CD14-positive monocyte (primary cell): Measurements from ENCODE around the gene CDKAL1. TPM values are rescaled to one million over a fixed set of nuclear protein-coding genes. Genes with fewer than 3 reads are reported as not detected.

Source experiments
- DNase-seq, 3 donors: peaks; one replicate each; pipeline ENCODE4 v3.0.0-alpha.2; 2011 to 2022
- H2AFZ ChIP-seq: 2 replicates; pipeline ENCODE4 v1.6.0; 2012; ENCODE audit warnings: mild to moderate bottlenecking, low read depth, low read length, inconsistent platforms; ENCODE audit not compliant: insufficient read depth, poor library complexity, severe bottlenecking
- H3K27ac ChIP-seq, 2 donors: 1 replicate in 1 of 2; 2 replicates in 1 of 2; pipeline ENCODE4 v1.5.1; 2012 to 2013; ENCODE audit warnings: low read length in 2 of 2, control low read depth in 1 of 2, inconsistent platforms in 1 of 2, low read depth in 1 of 2, mild to moderate bottlenecking in 1 of 2
- H3K27me3 ChIP-seq, 2 donors: one replicate each; pipeline versions ENCODE4 v1.6.0 to v1.6.1; 2011 to 2013; ENCODE audit warnings: low read length in 2 of 2; ENCODE audit not compliant: control insufficient read depth in 2 of 2, insufficient read depth in 2 of 2
- H3K36me3 ChIP-seq, 2 donors: replicated peaks in 1 of 2; 1 replicate in 1 of 2; 2 replicates in 1 of 2; pipeline versions ENCODE4 v1.5.1 to v1.6.1; 2012 to 2013; ENCODE audit warnings: low read length in 2 of 2, control low read depth in 1 of 2, inconsistent platforms in 1 of 2, mild to moderate bottlenecking in 1 of 2; ENCODE audit not compliant: insufficient read depth in 2 of 2, control insufficient read depth in 1 of 2
- H3K4me1 ChIP-seq, 2 donors: 1 replicate in 1 of 2; 2 replicates in 1 of 2; pipeline versions ENCODE4 v1.5.1 to v1.6.1; 2012 to 2013; ENCODE audit warnings: low read length in 2 of 2, control low read depth in 1 of 2, inconsistent platforms in 1 of 2, mild to moderate bottlenecking in 1 of 2, moderate library complexity in 1 of 2; ENCODE audit not compliant: insufficient read depth in 2 of 2, control insufficient read depth in 1 of 2
- H3K4me2 ChIP-seq: replicated peaks from 2 replicates; pipeline ENCODE3; 2012; ENCODE audit warnings: low read length, moderate library complexity, mild to moderate bottlenecking; ENCODE audit not compliant: poor library complexity, severe bottlenecking; ENCODE audit errors: extremely low read depth
- H3K4me3 ChIP-seq, 3 experiments: fragments of 200-600 bp in 1 of 3; sonication (generic) in 1 of 3; replicated peaks in 1 of 3; 1 replicate in 2 of 3; 2 replicates in 1 of 3; pipeline ENCODE4 v1.5.1; 2011 to 2013; ENCODE audit warnings: low read length in 3 of 3, mild to moderate bottlenecking in 3 of 3, control low read depth in 2 of 3, low read depth in 2 of 3, inconsistent platforms in 1 of 3, moderate library complexity in 1 of 3
- H3K79me2 ChIP-seq: 2 replicates; pipeline ENCODE4 v1.6.0; 2012; ENCODE audit warnings: mild to moderate bottlenecking, control low read depth, inconsistent platforms, low read length, moderate library complexity; ENCODE audit not compliant: insufficient read depth
- H3K9ac ChIP-seq: 2 replicates; pipeline ENCODE4 v1.6.0; 2017; ENCODE audit warnings: low read length, mild to moderate bottlenecking; ENCODE audit not compliant: insufficient read depth, poor library complexity, severe bottlenecking
- H3K9me3 ChIP-seq, 2 donors: replicated peaks in 1 of 2; 1 replicate in 1 of 2; 2 replicates in 1 of 2; pipeline versions ENCODE4 v1.5.1 to v1.6.1; 2012 to 2013; ENCODE audit warnings: low read length in 2 of 2, control low read depth in 1 of 2; ENCODE audit not compliant: control insufficient read depth in 1 of 2, insufficient read depth in 1 of 2
- H4K20me1 ChIP-seq: 2 replicates; pipeline ENCODE4 v1.6.0; 2012; ENCODE audit warnings: mild to moderate bottlenecking, low read length, control low read depth, moderate library complexity; ENCODE audit not compliant: insufficient read depth
- H3K27ac Mint-ChIP-seq, 7 donors: one replicate each; pipeline ENCODE4 v1.8.0; 2020; ENCODE audit warnings: mild to moderate bottlenecking in 7 of 7, mixed read lengths in 7 of 7, moderate library complexity in 6 of 7, inconsistent platforms in 2 of 7
- H3K27me3 Mint-ChIP-seq, 3 donors: one replicate each; pipeline ENCODE4 v1.8.0; 2021 to 2022; ENCODE audit warnings: low read depth in 3 of 3, mild to moderate bottlenecking in 3 of 3, mixed read lengths in 3 of 3, moderate library complexity in 3 of 3, inconsistent platforms in 1 of 3
- H3K36me3 Mint-ChIP-seq, 2 donors: one replicate each; pipeline ENCODE4 v1.8.0; 2020; ENCODE audit warnings: mixed read lengths in 2 of 2, inconsistent platforms in 1 of 2, mild to moderate bottlenecking in 1 of 2
- H3K4me1 Mint-ChIP-seq: one replicate; pipeline ENCODE4 v1.8.0; 2020; ENCODE audit warnings: mild to moderate bottlenecking, mixed read lengths
- H3K4me3 Mint-ChIP-seq, 2 donors: one replicate each; pipeline ENCODE4 v1.8.0; 2020; ENCODE audit warnings: mild to moderate bottlenecking in 2 of 2, mixed read lengths in 2 of 2, moderate library complexity in 1 of 2
- H3K9me3 Mint-ChIP-seq, 7 donors: one replicate each; pipeline ENCODE4 v1.8.0; 2020 to 2022; ENCODE audit warnings: mixed read lengths in 7 of 7, mild to moderate bottlenecking in 6 of 7, moderate library complexity in 6 of 7, inconsistent platforms in 2 of 7
- CTCF ChIP-seq: fragments of 200-600 bp; IDR thresholded peaks from one replicate; pipeline ENCODE4 v1.8.0; 2022; ENCODE audit warnings: antibody characterized with exemption, mild to moderate bottlenecking
- WGBS: methylation state at CpG from one replicate; pipeline ENCODE4 v1.1.5; 2013; ENCODE audit warnings: missing lambda C conversion rate; ENCODE audit not compliant: insufficient coverage; 5-methylcytosine and 5-hydroxymethylcytosine counted together
- intact Hi-C, 2 donors: fragments of 100-400 bp; cut with micrococcal nuclease; formaldehyde crosslinking; loops; one replicate each; pipeline versions ENCODE4 v1.15.0 to v1.15.1; 2023
- polyA plus RNA-seq, 3 donors: library from polyadenylated mRNA; depleted of rRNA in 1 of 3; unstranded in 2 of 3; stranded (reverse) in 1 of 3; fragments of 300-500 nt in 2 of 3; fragments of >200 nt in 1 of 3; fragmentation: Illumina TruSeq in 2 of 3; gene quantifications; 1 replicate in 2 of 3; 2 replicates in 1 of 3; pipeline ENCODE4 v1.2.3, GENCODE V29; 2012 to 2021

Gene CDKAL1
- polyA plus RNA-seq, 3 donors = 3.2 to 12.4 (median 8.3) TPM

GRCh38 chr6:20732896-20733295 is 198.6 kb downstream of the CDKAL1 start:
- Histone ChIP-seq H3K4me2 (no peak overlapping the region), H3K4me3 (no peak overlapping the region), H4K20me1 (no peaks in the 10 kb centered on the region), H3K79me2 (no peaks in the 10 kb centered on the region), H2AFZ (no peak overlapping the region), H3K9ac (no peak overlapping the region), H3K36me3 (no peaks in the 10 kb centered on the region), H3K4me1 (no peaks in the 10 kb centered on the region), H3K27me3 (no peaks in the 10 kb centered on the region), H3K9me3 (no peaks in the 10 kb centered on the region), H3K27ac (no peak overlapping the region)
- no peak for DNase-seq
- Mint-ChIP-seq H3K4me3 (no peak overlapping the region), H3K27me3 (no peaks in the 10 kb centered on the region), H3K9me3 (peaks cover 0 to 6% (median 0%) of the 10 kb centered on the region in 7 donors), H3K4me1 (no peaks in the 10 kb centered on the region), H3K27ac (no peak overlapping the region), H3K36me3 (peaks cover 4 to 6% of the 10 kb centered on the region in 2 donors)
- no peak for TF ChIP-seq CTCF
- 100% methylated on average over 1 of the region's 3 CpGs for WGBS
- intact Hi-C loops = no loop called here

DNA sequence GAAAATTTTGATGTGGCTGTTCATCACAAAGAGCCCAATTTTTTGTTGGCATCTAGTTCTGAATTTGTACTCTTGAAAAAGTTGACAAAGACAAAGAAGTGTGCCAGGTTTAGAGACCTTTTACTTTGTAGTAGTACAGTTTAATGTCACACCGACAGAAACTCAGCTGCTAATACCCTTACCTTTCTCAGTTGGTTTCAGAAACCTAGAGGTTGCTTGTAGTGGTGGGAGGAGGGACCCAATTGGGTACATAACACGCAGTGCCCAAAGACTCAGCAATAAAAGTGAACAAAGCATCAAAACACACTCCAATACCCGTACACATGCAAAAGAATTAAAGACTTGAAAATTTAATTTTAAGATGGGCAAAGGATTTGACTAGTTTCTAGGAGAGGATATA is 203.7 kb downstream of the CDKAL1 start:
- Histone ChIP-seq H3K9ac (no peak overlapping the region), H3K4me3 (no peak overlapping the region), H3K27ac (no peak overlapping the region), H3K27me3 (no peaks in the 10 kb centered on the region), H3K4me2 (no peak overlapping the region), H4K20me1 (no peaks in the 10 kb centered on the region), H3K79me2 (no peaks in the 10 kb centered on the region), H2AFZ (no peak overlapping the region), H3K9me3 (no peaks in the 10 kb centered on the region), H3K4me1 (no peaks in the 10 kb centered on the region), H3K36me3 (peaks cover 0 to 20% of the 10 kb centered on the region in 2 donors)
- Mint-ChIP-seq H3K27ac (no peak overlapping the region), H3K9me3 (peaks cover 0 to 6% (median 4%) of the 10 kb centered on the region in 7 donors), H3K36me3 (peaks cover 22 to 24% of the 10 kb centered on the region in 2 donors), H3K4me3 (no peak overlapping the region), H3K4me1 (no peaks in the 10 kb centered on the region), H3K27me3 (no peaks in the 10 kb centered on the region)
- no peak for TF ChIP-seq CTCF
- intact Hi-C loops = no loop called here
- WGBS = no CpG with 5 or more reads among the region's 3 CpGs
- DNase-seq = no peak
